ENCODE results near the gene RELN.
"Not testable (repeated sequence)": the region's sequence is repeated elsewhere in the genome, so short reads cannot be mapped to it uniquely, and the experiment has no call there.

RELN gene

GRCh38 chr7:103781409-103781808 lies 208.0 kb downstream of the RELN start:
- no peak for DNase-seq
- no peak for TF ChIP-seq CTCF (IDR thresholded peaks at IDR 0.05)
- Mint-ChIP-seq H3K27me3 (ENCODE audit: low read depth, poor library complexity) (peaks cover 13% of the 10 kb centered on the region), H3K27ac (no peak overlapping the region), H3K4me3 (no peak overlapping the region), H3K9me3 (peaks cover 2% of the 10 kb centered on the region), H3K36me3 (ENCODE audit: low read depth) (no peaks in the 10 kb centered on the region), H3K4me1 (no peaks in the 10 kb centered on the region)

DNA sequence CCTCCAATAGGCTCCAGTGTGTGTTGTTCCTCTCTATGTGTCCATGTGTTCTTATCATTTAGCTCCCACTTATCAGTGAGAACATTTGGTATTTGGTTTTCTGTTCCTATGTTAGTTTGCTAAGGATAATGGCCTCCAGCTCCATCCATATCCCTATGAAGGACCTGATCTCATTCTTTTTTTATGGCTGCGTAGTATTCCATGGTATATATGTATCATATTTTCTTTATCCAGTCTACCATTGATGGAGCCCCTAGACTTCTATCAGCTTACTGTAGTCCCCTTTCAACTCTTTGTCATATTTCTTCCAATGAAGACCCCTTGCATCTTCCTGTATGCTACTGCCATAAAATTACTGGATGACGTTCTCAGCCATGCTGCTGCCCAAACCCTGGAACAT lies 208.9 kb downstream of the RELN start:
- not testable (repeated sequence) for H3K4me3 Mint-ChIP-seq; H3K27ac Mint-ChIP-seq; H3K36me3 Mint-ChIP-seq (ENCODE audit: low read depth); H3K9me3 Mint-ChIP-seq; DNase-seq; H3K4me1 Mint-ChIP-seq
- H3K27me3 Mint-ChIP-seq (ENCODE audit: low read depth, poor library complexity): peaks cover 13% of the 10 kb centered on the region

DNA sequence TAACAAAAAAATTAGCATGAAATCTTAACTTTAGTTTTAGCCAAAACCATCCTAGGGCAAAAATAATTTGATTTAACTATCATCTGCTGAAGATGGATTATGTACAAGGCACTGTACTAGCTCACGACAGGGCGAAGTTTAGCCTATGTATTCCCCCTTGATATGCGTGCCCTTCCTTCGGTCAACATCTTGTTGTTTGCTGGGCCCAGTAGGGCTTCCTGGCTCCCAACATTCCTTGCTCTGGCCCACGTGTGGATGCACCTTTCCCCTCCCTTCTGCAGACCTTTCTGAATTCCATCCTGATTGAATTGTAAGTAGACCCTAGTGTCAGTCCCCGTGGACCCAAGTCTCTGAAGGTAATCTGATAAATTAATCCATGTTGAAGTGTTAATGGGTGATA lies 212.0 kb downstream of the RELN start:
- no peak overlapping the region for H3K27ac Mint-ChIP-seq
- H3K27me3 Mint-ChIP-seq (ENCODE audit: low read depth, poor library complexity): peaks cover 4% of the 10 kb centered on the region
- DNase-seq: no peak
- no peaks in the 10 kb centered on the region for H3K9me3 Mint-ChIP-seq
- H3K36me3 Mint-ChIP-seq (ENCODE audit: low read depth): no peaks in the 10 kb centered on the region
- no peaks in the 10 kb centered on the region for H3K4me1 Mint-ChIP-seq
- no peak for TF ChIP-seq CTCF (IDR thresholded peaks at IDR 0.05)
- H3K4me3 Mint-ChIP-seq: no peak overlapping the region

DNA sequence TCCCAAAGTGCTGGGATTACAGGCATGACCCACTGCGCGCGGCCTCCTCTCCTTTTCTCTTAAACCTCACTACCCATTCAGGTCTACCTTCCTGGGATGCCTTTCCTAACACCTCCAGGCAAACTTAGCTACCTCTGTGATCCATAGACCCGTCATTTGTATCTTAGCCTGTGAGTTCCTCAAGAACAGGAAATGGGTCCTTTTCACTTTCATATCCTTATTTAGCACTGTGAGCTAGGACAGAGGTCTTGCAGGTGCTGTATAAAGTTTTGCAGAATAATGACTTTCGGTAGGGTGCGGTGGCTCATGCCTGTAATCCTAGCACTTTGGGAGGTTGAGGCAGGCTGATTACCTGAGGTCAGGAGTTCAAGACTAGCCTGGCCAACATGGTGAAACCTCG lies 215.7 kb downstream of the RELN start:
- TF ChIP-seq CTCF (IDR thresholded peaks at IDR 0.05): no peak
- H3K4me3 Mint-ChIP-seq: no peak overlapping the region
- no peaks in the 10 kb centered on the region for H3K9me3 Mint-ChIP-seq
- H3K27me3 Mint-ChIP-seq (ENCODE audit: low read depth, poor library complexity): no peaks in the 10 kb centered on the region
- H3K36me3 Mint-ChIP-seq (ENCODE audit: low read depth): no peaks in the 10 kb centered on the region
- peaks cover 10% of the 10 kb centered on the region for H3K4me1 Mint-ChIP-seq
- DNase-seq: no peak
- no peak overlapping the region for H3K27ac Mint-ChIP-seq

DNA sequence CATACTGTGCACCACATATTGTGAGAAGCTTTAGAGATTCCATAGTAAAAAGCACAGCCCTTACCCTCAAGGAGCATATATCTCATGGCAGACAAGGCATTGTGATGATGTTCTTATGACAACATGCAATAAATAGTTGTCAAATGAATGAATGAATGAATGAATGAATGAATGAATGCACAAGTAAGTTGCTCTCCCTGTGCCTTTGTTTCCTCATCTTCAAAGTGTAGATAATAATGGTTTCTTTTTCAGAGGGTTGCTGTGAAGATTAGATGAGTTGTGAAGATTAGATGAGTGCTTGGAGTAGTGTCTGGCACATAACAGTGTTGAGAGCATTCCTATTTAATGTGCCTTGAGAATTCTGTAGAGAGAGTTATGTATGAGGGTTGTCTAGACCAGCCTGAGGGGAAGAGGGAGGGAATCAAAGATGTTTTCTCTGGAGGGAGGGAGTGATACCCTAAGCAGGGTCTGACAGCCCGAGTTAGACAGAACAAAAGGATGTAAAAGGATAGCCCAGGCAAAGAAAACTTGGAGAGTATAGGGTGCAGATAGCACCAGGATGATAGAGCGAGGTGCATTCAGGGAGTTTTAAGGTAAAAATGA lies 217.2 kb downstream of the RELN start:
- H3K27ac Mint-ChIP-seq: peak overlapping the region; percentile 18
- no peak overlapping the region for H3K4me3 Mint-ChIP-seq
- no peaks in the 10 kb centered on the region for H3K27me3 Mint-ChIP-seq (ENCODE audit: low read depth, poor library complexity)
- DNase-seq: no peak
- H3K36me3 Mint-ChIP-seq (ENCODE audit: low read depth): no peaks in the 10 kb centered on the region
- peaks cover 10% of the 10 kb centered on the region for H3K4me1 Mint-ChIP-seq
- no peak for TF ChIP-seq CTCF (IDR thresholded peaks at IDR 0.05)
- no peaks in the 10 kb centered on the region for H3K9me3 Mint-ChIP-seq

DNA sequence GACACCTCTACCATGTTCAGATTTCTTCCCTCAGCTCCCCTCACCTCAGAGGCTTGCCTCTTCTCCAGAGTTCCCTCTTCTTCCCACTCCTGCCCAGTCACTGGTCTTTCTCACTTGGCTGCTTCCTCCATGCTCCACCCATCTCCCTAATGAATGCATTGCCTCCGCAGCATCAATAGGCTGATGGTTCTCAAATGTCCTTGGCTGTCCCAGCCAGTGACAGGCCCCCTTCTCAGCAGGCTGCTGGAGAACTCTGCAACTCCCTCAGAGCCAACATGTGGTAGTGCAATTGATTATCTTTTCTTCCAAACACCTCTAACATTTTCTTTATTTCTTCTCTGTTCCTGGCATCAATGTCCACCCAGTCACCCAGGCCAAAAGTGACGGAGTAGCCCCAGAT lies 218.2 kb downstream of the RELN start:
- DNase-seq: peak; percentile 8
- Mint-ChIP-seq H3K36me3 (ENCODE audit: low read depth) (no peaks in the 10 kb centered on the region), H3K27me3 (ENCODE audit: low read depth, poor library complexity) (no peaks in the 10 kb centered on the region), H3K4me3 (no peak overlapping the region), H3K27ac (no peak overlapping the region), H3K4me1 (peaks cover 17% of the 10 kb centered on the region), H3K9me3 (no peaks in the 10 kb centered on the region)
- no peak for TF ChIP-seq CTCF (IDR thresholded peaks at IDR 0.05)
